KOPT-K1 (cell line): ENCODE data around the gene FIGLA.

Experiments used
- H3K27ac ChIP-seq: fragments of 200-600 bp; sonication (generic); 2 replicates; pipeline ENCODE4 v1.5.1; 2016; ENCODE audit warnings: antibody characterized with exemption, mild to moderate bottlenecking, low read depth, low read length; ENCODE audit not compliant: poor library complexity, severe bottlenecking
- H3K36me3 ChIP-seq: fragments of 200-600 bp; sonication (generic); 2 replicates; pipeline ENCODE4 v1.5.1; 2017; ENCODE audit warnings: antibody characterized with exemption, mild to moderate bottlenecking, low read length, moderate library complexity; ENCODE audit not compliant: insufficient read depth
- H3K9me3 ChIP-seq: fragments of 200-600 bp; sonication (generic); 2 replicates; pipeline ENCODE4 v1.5.1; 2017; ENCODE audit warnings: antibody characterized with exemption, low read length, mild to moderate bottlenecking; ENCODE audit not compliant: insufficient read depth, poor library complexity, severe bottlenecking

The FIGLA gene

DNA sequence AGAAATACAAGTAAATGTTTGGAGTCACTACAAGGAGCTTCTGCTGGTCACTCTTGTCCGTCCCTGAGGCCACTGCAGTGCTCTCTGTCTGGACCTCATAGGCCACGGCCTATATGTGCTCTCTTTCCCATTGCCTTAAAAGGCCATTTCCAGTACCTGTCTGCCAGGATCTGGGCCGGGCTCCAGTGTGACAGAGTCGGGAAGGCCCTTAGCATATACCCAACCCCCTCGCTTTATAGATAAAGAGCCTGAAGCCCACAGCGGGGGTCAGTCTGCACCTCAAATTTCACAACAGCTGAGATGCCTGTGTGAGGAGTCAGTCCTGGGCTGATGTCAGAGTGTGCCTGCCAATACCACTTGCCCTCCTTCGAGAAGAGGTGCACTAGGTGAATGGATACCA, 62.3 kb downstream of the FIGLA start:
- no peak overlapping the region for H3K27ac ChIP-seq
- no peaks in the 10 kb centered on the region for H3K9me3 ChIP-seq
- no peaks in the 10 kb centered on the region for H3K36me3 ChIP-seq
